GM18517 (cell line): Measurements from ENCODE around the gene MAB21L4.

ENCODE experiments used
- ATAC-seq: cut with Tn5 transposase; IDR thresholded peaks from one replicate; pipeline ENCODE4 v1.9.1; 2021; ENCODE audit warnings: mild to moderate bottlenecking, moderate library complexity; ENCODE audit not compliant: unreplicated experiment

MAB21L4 gene

GRCh38 chr2:240884745-240885144 is 11.2 kb downstream of the MAB21L4 start:
- no peak for ATAC-seq

- ATAC-seq: no peak
These were observed 11.7 kb downstream of the MAB21L4 start for GRCh38 chr2:240884221-240884620.

GRCh38 chr2:240881913-240882312 is 14.0 kb downstream of the MAB21L4 start:
- ATAC-seq: no peak

- ATAC-seq: no peak
These were observed 16.9 kb downstream of the MAB21L4 start for GRCh38 chr2:240879105-240879504.

- no peak for ATAC-seq
These were observed 17.5 kb downstream of the MAB21L4 start for GRCh38 chr2:240878341-240878936.

- no peak for ATAC-seq
These were observed 18.3 kb downstream of the MAB21L4 start for GRCh38 chr2:240877460-240878340.

- no peak for ATAC-seq
These were observed 19.3 kb downstream of the MAB21L4 start for GRCh38 chr2:240876475-240877251.

- ATAC-seq: no peak
These were observed 19.9 kb downstream of the MAB21L4 start for GRCh38 chr2:240876035-240876474.

- no peak for ATAC-seq
These were observed 20.5 kb downstream of the MAB21L4 start for GRCh38 chr2:240875228-240876034.

GRCh38 chr2:240874715-240875227 is 21.2 kb downstream of the MAB21L4 start:
- no peak for ATAC-seq

GRCh38 chr2:240873805-240874714 is 21.9 kb downstream of the MAB21L4 start:
- no peak for ATAC-seq

GRCh38 chr2:240873098-240873788 is 22.7 kb downstream of the MAB21L4 start:
- no peak for ATAC-seq

GRCh38 chr2:240872317-240873097 is 23.4 kb downstream of the MAB21L4 start:
- no peak for ATAC-seq

- ATAC-seq: no peak
These were observed 24.6 kb downstream of the MAB21L4 start for GRCh38 chr2:240871071-240871958.

GRCh38 chr2:240869956-240870875 is 25.7 kb downstream of the MAB21L4 start:
- no peak for ATAC-seq
